Neural progenitor cell (in vitro differentiated cells): ENCODE data around the gene RAD51B.

Experiments
- EZH2 ChIP-seq: fragments of 200-600 bp; sonication (generic); IDR thresholded peaks from 2 replicates; pipeline ENCODE4 v1.6.1; 2017; ENCODE audit warnings: antibody characterized with exemption, mild to moderate bottlenecking, moderate library complexity
- TF ChIP-seq, protein P1 (sequence below): fragments of 200-600 bp; sonication (generic); IDR thresholded peaks from 2 replicates; pipeline ENCODE4 v1.5.1; 2017; ENCODE audit warnings: antibody characterized with exemption, mild to moderate bottlenecking

DNA sequence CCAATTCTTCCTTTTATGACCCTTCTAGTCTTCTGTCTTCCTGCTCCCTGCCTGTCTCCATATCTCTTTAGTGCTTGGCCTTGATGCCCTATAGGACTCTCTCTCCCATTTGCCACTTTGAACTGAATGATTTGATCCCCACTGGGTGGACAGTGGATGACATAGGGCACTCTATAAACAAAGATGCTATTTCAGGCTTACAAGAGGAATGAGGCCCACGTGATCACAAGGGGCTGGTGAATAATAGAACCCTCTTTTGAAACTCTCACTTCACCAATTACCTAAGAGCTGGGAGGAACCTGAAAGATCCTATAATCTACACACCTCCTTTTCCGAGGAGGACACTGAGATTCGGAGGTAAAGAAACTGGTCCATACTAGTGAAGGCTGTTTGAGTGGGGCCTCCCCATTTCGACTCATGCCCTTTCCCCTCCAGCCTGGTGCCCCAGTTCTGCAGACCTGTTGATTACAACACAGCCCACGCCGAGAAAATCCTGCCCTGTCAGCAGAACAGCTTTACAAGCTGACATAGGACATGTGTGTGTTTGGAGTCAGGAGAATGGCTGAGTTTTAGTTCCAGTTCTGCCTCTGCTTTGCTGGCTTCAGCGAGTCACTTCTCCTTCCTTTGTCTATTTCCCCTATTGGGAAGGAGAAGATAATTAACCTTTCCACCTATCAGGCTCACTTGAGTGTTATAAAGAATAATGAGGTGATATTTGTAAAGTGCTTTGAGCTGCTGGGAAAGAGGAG is 573.0 kb downstream of the RAD51B start:
- TF ChIP-seq, protein P1, sequence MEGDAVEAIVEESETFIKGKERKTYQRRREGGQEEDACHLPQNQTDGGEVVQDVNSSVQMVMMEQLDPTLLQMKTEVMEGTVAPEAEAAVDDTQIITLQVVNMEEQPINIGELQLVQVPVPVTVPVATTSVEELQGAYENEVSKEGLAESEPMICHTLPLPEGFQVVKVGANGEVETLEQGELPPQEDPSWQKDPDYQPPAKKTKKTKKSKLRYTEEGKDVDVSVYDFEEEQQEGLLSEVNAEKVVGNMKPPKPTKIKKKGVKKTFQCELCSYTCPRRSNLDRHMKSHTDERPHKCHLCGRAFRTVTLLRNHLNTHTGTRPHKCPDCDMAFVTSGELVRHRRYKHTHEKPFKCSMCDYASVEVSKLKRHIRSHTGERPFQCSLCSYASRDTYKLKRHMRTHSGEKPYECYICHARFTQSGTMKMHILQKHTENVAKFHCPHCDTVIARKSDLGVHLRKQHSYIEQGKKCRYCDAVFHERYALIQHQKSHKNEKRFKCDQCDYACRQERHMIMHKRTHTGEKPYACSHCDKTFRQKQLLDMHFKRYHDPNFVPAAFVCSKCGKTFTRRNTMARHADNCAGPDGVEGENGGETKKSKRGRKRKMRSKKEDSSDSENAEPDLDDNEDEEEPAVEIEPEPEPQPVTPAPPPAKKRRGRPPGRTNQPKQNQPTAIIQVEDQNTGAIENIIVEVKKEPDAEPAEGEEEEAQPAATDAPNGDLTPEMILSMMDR = no peak
- TF ChIP-seq EZH2 = no peak
